ENCODE measurements around the gene ASB3.
"Not testable (repeated sequence)": the region's sequence is repeated elsewhere in the genome, so short reads cannot be mapped to it uniquely, and the experiment has no call there.

The ASB3 gene, protein sequence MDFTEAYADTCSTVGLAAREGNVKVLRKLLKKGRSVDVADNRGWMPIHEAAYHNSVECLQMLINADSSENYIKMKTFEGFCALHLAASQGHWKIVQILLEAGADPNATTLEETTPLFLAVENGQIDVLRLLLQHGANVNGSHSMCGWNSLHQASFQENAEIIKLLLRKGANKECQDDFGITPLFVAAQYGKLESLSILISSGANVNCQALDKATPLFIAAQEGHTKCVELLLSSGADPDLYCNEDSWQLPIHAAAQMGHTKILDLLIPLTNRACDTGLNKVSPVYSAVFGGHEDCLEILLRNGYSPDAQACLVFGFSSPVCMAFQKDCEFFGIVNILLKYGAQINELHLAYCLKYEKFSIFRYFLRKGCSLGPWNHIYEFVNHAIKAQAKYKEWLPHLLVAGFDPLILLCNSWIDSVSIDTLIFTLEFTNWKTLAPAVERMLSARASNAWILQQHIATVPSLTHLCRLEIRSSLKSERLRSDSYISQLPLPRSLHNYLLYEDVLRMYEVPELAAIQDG

DNA sequence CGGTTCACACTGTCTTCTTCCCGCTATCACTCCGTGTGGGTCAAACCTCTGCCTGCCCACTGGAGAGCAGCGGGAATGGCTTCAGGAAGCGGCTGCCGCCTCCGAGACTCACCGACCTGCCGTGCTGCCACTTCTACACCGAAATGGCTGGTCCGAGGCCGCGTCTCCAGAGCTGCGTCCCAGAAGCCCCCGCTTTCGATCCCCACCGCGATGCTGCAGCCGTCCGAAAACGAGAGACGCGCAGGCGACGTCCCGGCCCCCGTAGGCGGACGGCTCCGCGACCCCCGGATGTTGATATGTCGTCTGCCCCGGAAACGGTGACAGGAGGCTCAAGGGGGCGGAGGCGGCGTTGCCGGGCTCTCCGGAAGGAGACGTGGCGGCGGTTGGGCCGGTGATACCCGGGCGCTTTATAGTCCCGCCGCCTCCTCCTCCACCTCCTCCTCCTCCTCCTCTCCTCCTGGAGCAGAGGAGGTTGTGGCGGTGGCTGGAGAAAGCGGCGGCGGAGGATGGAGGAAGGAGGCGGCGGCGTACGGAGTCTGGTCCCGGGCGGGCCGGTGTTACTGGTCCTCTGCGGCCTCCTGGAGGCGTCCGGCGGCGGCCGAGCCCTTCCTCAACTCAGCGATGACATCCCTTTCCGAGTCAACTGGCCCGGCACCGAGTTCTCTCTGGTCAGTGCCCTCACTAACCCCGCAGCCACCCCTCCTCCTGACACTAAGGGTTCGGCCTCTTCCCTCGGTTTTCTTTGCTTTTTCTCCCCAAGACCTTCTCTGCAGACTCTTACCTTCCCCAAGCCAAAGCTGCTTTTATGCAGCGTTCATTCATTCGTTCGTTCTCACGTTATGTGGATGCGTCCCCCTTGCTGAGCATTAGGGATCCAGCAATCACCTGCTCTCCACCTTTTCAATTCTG, at the start of gene ASB3, which contains the start of gene ERLEC1:
Gene ASB3 (minus strand): TSS at position 249 of the 909 bp plus-strand sequence. CDS start 21,381 bp downstream, outside the sequence.
Gene ERLEC1 (plus strand): TSS at position 340 of the 909 bp plus-strand sequence. CDS start 167 bp downstream, at position 507.
- H3K4me3 Mint-ChIP-seq = peak within 1 kb of the TSS; percentile 92 to 93
- ATAC-seq (replicated peaks) (peak; percentile 93 to 97), DNase-seq (peak; percentile 89)
- H3K27me3 Mint-ChIP-seq = no peaks in the 10 kb centered on the region
- peak within 1 kb of the TSS; percentile 99 for H3K27ac Mint-ChIP-seq
- H3K4me1 Mint-ChIP-seq = peaks cover 22 to 37% of the 10 kb centered on the region in 2 donors
- H3K36me3 Mint-ChIP-seq = peaks cover 6 to 10% of the 10 kb centered on the region in 2 donors
- no peaks in the 10 kb centered on the region for H3K9me3 Mint-ChIP-seq

DNA sequence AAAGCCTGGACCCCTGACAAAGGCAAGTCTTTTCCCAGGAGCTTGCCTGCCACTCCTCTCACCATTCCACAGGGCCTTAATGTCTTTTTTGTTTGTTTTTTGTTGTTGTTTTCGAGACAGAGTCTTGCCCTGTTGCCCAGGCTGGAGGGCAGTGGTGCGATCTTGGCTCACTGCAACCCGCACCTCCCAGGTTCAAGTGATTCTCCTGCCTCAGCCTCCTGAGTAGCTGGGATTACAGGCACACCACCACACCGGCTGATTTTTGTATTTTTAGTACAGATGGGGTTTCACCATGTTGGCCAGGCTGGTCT, 43.2 kb upstream of the ASB3 start:
- peaks cover 36 to 67% of the 10 kb centered on the region in 2 donors for H3K36me3 Mint-ChIP-seq
- not testable (repeated sequence) for H3K27me3 Mint-ChIP-seq; H3K27ac Mint-ChIP-seq; ATAC-seq (replicated peaks); H3K9me3 Mint-ChIP-seq; DNase-seq; H3K4me1 Mint-ChIP-seq; H3K4me3 Mint-ChIP-seq

DNA sequence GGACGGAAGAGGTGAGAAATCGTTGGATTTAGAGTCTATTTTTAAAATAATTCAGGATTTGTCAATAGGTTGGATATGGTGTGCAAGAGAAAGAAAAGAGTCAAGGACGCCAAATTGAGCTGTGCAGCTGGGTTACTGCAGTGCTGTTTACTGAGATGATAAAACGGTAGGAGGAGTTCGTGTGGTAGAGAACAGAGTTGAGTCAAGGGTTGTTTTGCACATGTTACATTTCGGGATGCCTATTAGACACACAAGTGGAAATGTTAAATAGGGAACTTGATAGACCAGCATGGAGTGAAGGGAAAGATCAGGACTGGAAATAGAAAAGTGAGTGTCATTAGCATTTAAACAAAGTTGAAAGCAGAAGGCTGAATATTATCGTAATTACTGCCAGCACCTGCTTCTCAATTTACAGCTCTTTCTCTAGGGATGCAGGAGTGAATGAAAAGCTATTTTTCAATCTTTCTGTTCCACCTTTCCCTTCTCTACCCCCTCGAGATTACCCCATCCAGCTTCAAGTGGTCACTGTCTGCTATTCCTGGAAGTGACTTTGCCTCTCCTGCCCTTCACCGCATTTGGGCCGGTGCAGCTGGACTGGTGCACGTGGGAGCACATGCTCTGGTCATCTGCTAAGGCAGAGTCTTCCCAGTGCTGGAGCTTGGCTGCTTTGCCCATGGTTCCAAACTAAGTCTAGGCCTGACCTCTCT, 42.7 kb upstream of the ASB3 start:
- no peak for ATAC-seq (replicated peaks)
- H3K27me3 Mint-ChIP-seq = no peaks in the 10 kb centered on the region
- H3K4me3 Mint-ChIP-seq = no peak overlapping the region
- H3K27ac Mint-ChIP-seq = no peak overlapping the region
- DNase-seq = no peak
- peaks cover 32 to 62% of the 10 kb centered on the region in 2 donors for H3K36me3 Mint-ChIP-seq
- H3K4me1 Mint-ChIP-seq = no peaks in the 10 kb centered on the region
- peaks cover 4 to 8% of the 10 kb centered on the region in 2 donors for H3K9me3 Mint-ChIP-seq

DNA sequence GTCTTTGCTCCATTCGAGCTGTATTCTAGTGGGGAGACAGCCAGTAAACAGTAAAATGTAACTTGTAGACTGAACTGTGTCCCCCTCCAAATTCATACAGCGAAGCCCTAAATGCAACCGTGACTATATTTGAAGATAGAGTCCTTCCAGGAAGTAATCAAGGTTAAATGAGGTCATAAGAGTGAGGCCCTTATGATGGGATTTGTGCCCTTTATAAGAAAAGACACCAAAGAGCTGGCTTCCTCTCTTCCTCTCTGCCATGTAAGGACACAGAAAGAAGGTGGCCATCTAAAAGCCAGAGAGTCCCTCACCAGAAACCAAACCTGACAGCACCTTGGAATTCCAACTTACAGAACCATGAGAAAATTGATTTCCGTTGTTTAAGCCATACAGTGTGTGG, 41.6 kb upstream of the ASB3 start:
- DNase-seq (no peak), ATAC-seq (replicated peaks) (no peak)
- Mint-ChIP-seq H3K27ac (no peak overlapping the region), H3K9me3 (peaks cover 4 to 8% of the 10 kb centered on the region in 2 donors), H3K27me3 (no peaks in the 10 kb centered on the region), H3K36me3 (peaks cover 24 to 52% of the 10 kb centered on the region in 2 donors), H3K4me3 (no peak overlapping the region), H3K4me1 (no peaks in the 10 kb centered on the region)

DNA sequence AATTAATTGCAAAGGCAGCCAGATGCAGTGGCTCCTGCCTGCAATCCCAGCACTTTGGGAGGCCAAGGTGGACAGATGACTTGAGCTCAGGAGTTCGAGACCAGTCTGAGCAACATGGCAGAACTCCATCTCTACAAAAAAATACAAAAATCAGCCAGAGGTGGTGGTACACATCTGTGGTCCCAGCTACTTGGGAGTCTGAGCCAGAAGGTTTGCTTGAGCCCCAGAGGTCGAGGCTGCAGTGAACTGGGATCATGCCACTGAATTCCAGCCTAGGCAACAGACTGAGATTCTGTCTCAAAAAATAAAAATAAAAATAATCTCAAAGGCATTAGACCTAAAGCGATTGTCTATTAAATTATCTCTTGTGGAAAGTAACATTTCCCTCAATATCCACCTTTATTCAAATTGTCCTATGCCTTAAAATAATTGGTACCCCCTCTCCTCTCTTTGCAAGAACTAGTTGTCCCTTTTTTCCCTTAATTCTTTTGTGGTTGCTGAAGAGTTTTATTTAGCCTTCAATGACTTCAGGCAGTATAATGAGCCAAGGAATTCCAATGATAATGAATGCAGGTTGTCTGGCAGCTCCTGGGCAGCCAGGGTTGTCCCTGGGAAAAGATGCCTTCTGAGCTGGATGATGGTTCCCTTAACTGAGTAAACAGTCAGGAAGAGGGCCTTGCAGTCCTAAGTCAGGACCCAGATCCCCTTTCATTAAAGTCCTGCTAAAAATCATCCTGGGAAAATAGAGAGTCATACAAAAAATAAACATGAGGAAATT, 40.8 kb upstream of the ASB3 start:
- Mint-ChIP-seq H3K4me1 (no peaks in the 10 kb centered on the region), H3K27me3 (no peaks in the 10 kb centered on the region), H3K9me3 (peaks cover 4 to 8% of the 10 kb centered on the region in 2 donors), H3K36me3 (peaks cover 23 to 52% of the 10 kb centered on the region in 2 donors), H3K4me3 (no peak overlapping the region), H3K27ac (no peak overlapping the region)
- no peak for DNase-seq
- ATAC-seq (replicated peaks) = no peak

DNA sequence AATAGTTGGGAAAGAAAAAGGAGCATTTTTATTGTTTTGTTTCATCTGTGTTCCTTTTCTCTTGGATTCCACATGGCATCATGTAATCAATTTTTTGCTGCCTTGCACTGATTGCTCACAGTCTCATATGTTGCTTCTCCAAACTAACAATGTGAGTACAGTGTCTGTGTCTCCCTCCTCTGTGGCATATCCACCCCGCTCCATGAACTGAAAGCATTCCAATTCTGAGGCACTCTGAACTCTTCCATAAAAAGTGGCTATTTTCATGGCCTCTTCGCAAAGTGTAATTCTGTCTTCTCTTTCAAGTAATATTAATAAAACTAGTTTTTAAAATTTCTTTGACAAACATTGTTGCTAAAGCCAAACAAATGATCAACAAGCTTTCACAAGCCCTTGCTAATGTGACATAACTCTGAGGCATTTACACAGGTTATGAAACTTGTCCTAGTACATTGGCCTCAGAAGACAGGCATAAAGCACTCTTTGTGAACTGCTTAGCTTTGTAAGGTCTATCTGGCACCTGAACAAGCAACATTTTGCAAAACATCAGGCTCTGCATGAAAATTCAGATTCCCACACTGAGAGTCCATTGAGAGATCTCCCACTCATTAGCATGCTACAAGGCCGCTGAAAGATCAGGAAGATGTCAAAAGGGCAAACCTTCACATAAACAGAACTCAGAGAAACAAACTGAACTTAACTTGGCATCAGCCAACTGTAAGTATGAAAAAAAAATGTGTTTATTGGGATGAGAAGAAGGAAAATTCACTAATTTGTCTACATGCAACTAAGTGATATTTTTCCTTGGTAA, 40.0 kb upstream of the ASB3 start:
- DNase-seq (no peak), ATAC-seq (replicated peaks) (no peak)
- Mint-ChIP-seq H3K36me3 (peaks cover 20 to 46% of the 10 kb centered on the region in 2 donors), H3K27me3 (no peaks in the 10 kb centered on the region), H3K4me1 (no peaks in the 10 kb centered on the region), H3K9me3 (peaks cover 4 to 8% of the 10 kb centered on the region in 2 donors), H3K4me3 (no peak overlapping the region), H3K27ac (no peak overlapping the region)

DNA sequence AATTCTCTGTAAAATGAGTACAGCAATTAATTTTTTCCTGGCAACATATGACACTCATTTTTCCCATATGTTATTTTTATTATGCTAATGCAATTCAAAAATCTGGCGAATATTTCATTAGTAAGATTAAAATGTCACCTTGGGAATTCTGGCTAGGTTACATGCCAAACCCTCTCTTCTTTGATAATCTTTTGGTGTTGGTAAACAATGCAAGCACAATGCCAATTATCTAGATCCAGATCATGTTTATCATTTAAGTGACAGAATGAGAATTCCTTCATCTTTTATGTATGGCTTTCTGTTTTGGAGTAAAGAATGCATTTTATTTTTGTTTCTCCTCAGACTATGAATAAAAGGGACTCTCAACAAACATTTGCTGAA, 39.3 kb upstream of the ASB3 start:
- H3K27ac Mint-ChIP-seq = no peak overlapping the region
- ATAC-seq (replicated peaks) (no peak), DNase-seq (no peak)
- no peaks in the 10 kb centered on the region for H3K27me3 Mint-ChIP-seq
- no peaks in the 10 kb centered on the region for H3K4me1 Mint-ChIP-seq
- peaks cover 16 to 39% of the 10 kb centered on the region in 2 donors for H3K36me3 Mint-ChIP-seq
- H3K4me3 Mint-ChIP-seq = no peak overlapping the region
- peaks cover 4 to 8% of the 10 kb centered on the region in 2 donors for H3K9me3 Mint-ChIP-seq

DNA sequence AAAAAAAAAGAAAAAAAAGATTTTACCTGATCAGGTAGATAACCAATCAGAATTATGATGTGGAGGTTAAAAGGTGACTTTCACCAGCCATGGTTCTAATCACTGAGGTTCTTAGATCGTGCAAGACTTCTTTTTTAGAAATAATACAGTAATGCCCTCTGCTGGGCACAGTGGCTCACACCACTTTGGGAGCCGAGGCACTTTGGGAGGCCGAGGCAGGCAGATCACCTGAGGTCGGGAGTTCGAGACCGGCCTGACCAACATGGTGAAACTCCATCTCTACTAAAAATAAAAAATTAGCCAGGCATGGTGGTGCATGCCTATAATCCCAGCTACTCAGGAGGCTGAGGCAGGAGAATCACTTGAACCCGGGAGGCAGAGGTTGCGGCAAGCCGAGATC, 36.9 kb upstream of the ASB3 start:
- H3K9me3 Mint-ChIP-seq; ATAC-seq (replicated peaks); DNase-seq; H3K4me1 Mint-ChIP-seq; H3K4me3 Mint-ChIP-seq; H3K27ac Mint-ChIP-seq; H3K27me3 Mint-ChIP-seq: not testable (repeated sequence)
- peaks cover 12 to 26% of the 10 kb centered on the region in 2 donors for H3K36me3 Mint-ChIP-seq

DNA sequence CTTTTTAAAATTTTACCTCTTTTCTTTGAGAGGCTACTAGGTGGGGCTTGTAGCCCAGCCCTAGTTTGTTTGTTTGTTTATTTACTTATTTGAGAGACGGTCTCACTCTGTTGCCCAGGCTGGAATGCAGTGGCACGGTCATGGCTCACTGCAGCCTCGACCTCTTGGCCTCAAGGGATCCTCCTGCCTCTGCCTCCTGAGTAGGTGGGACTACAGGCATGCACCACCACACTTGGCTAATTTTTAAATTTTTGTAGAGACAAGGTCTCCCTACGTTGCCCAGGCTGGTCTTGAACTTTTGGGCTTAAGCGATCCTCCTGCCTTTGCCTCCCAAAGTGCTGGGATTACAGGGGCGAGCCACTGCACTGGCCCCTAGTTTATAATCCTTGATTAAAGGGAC, 35.1 kb upstream of the ASB3 start:
- Mint-ChIP-seq H3K36me3 (peaks cover 6 to 18% of the 10 kb centered on the region in 2 donors), H3K27me3 (no peaks in the 10 kb centered on the region)

DNA sequence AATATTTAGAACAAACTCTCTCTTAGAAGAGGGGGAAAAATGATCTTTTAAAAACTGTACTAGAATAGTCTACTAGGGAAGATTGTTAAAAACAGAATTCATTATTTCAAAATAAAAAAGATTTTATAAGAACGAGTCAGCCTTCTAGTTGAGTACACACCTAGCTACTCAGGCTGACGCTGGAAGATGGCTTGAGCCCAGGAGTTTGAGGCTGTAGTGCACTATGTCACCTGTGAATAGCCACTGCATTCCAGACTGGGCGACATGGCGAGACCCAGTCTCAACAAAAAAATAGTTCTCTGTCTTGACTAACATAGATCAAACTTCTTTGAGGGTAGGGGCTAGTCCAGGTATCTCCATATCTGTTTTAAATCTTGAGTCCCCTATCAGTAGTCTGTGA, 34.0 kb upstream of the ASB3 start:
- no peaks in the 10 kb centered on the region for H3K27me3 Mint-ChIP-seq
- H3K4me3 Mint-ChIP-seq = no peak overlapping the region
- ATAC-seq (replicated peaks) = no peak
- no peak overlapping the region for H3K27ac Mint-ChIP-seq
- no peaks in the 10 kb centered on the region for H3K4me1 Mint-ChIP-seq
- H3K36me3 Mint-ChIP-seq = peaks cover 8 to 23% of the 10 kb centered on the region in 2 donors
- H3K9me3 Mint-ChIP-seq = no peaks in the 10 kb centered on the region
- DNase-seq = no peak

More for the DNA sequence above, 35.1 kb upstream of the ASB3 start:
- Mint-ChIP-seq H3K27ac (no peak overlapping the region), H3K4me1 (no peaks in the 10 kb centered on the region), H3K9me3 (no peaks in the 10 kb centered on the region), H3K4me3 (no peak overlapping the region)
- DNase-seq (no peak), ATAC-seq (replicated peaks) (no peak)

DNA sequence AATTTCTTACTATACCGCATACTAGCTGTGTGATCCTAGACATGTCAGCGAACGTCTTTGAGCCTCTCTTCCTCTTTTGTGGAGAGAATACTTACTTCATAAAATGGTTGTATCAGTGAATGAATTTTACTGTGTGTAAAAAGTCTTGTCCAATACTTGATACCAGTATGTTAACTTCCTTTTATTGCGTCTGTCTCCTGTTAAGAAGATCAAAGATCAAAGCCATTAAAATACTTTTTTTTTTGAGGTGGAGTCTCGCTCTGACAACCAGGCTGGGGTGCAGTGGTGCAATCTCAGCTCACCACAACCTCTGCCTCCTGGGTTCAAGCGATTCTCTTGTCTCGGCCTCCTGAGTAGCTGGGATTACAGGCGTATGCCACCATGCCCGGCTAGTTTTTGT, 33.3 kb upstream of the ASB3 start:
- no peaks in the 10 kb centered on the region for H3K9me3 Mint-ChIP-seq
- no peak overlapping the region for H3K27ac Mint-ChIP-seq
- peaks cover 8 to 29% of the 10 kb centered on the region in 2 donors for H3K36me3 Mint-ChIP-seq
- DNase-seq = no peak
- ATAC-seq (replicated peaks) = no peak
- H3K4me3 Mint-ChIP-seq = no peak overlapping the region
- H3K27me3 Mint-ChIP-seq = no peaks in the 10 kb centered on the region
- H3K4me1 Mint-ChIP-seq = no peaks in the 10 kb centered on the region

DNA sequence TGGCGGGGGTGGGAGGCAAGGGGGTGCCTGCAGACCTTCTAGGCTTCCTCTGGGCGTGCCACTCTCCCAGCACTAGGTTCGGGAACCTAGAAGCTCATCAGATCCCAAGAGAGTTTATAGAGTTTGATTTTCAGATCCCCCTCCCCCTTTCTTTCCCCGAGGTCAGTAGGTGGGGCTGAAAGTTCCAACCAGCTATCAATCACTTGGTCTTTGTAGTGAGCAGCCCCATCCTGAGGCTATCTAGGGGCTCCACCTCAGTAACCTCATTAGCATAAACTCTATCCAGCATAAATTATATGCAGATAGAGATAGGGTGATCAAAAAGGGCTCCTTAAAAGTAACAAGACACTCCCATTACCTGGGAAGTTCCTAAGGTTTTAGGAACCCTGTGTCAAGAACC, 32.9 kb upstream of the ASB3 start:
- H3K4me3 Mint-ChIP-seq = no peak overlapping the region
- no peaks in the 10 kb centered on the region for H3K27me3 Mint-ChIP-seq
- H3K27ac Mint-ChIP-seq = no peak overlapping the region
- no peak for ATAC-seq (replicated peaks)
- H3K9me3 Mint-ChIP-seq = no peaks in the 10 kb centered on the region
- H3K36me3 Mint-ChIP-seq = peaks cover 9 to 31% of the 10 kb centered on the region in 2 donors
- DNase-seq = no peak
- H3K4me1 Mint-ChIP-seq = no peaks in the 10 kb centered on the region
